DND-41 (cell line): ENCODE measurements around the gene NOL9.
A peak's percentile ranks its signal among the peaks of the same experiment; 100 is the strongest.

Source experiments
- ATAC-seq: fragments of 200-7000 bp; cut with Tn5 transposase; 3 replicates; pipeline ENCODE4 v1.9.1; 2021; ENCODE audit warnings: low read depth; ENCODE audit not compliant: insufficient read depth
- DNase-seq: peaks from one replicate; pipeline ENCODE4 v3.0.0-alpha.2; 2020
- H2AFZ ChIP-seq: 2 replicates; pipeline ENCODE4 v1.6.0; 2012; ENCODE audit warnings: low read depth, low read length
- H3K27ac ChIP-seq: 2 replicates; pipeline ENCODE4 v1.5.1; 2012; ENCODE audit warnings: low read length, inconsistent platforms
- H3K27me3 ChIP-seq: fragments of 200-600 bp; sonication (generic); 2 replicates; pipeline ENCODE4 v1.6.0; 2012; ENCODE audit warnings: low read length, mild to moderate bottlenecking, inconsistent platforms; ENCODE audit not compliant: insufficient read depth, poor library complexity
- H3K36me3 ChIP-seq: 2 replicates; pipeline ENCODE4 v1.5.1; 2012; ENCODE audit warnings: low read length, inconsistent platforms; ENCODE audit not compliant: insufficient read depth
- H3K4me1 ChIP-seq: 2 replicates; pipeline ENCODE4 v1.5.1; 2012; ENCODE audit warnings: mild to moderate bottlenecking, low read length; ENCODE audit not compliant: insufficient read depth
- H3K4me2 ChIP-seq: 2 replicates; pipeline ENCODE4 v1.6.0; 2012; ENCODE audit warnings: mild to moderate bottlenecking, moderate library complexity, low read length, inconsistent platforms; ENCODE audit not compliant: insufficient read depth
- H3K4me3 ChIP-seq, 2 experiments: fragments of 200-600 bp in 1 of 2; shearing (Covaris generic) in 1 of 2; 2 replicates each; pipeline ENCODE4 v1.5.1; 2012 to 2016; ENCODE audit warnings: inconsistent platforms in 2 of 2, low read length in 2 of 2, mild to moderate bottlenecking in 2 of 2, low read depth in 1 of 2, moderate library complexity in 1 of 2
- H3K79me2 ChIP-seq: 2 replicates; pipeline ENCODE4 v1.6.0; 2012; ENCODE audit warnings: low read length, inconsistent platforms; ENCODE audit not compliant: insufficient read depth
- H3K9ac ChIP-seq: 2 replicates; pipeline ENCODE4 v1.6.0; 2012; ENCODE audit warnings: low read depth, mild to moderate bottlenecking, inconsistent platforms, low read length, moderate library complexity
- H3K9me3 ChIP-seq: 2 replicates; pipeline ENCODE4 v1.5.1; 2012; ENCODE audit warnings: low read length, moderate library complexity, mild to moderate bottlenecking, inconsistent platforms; ENCODE audit not compliant: insufficient read depth, severe bottlenecking
- H4K20me1 ChIP-seq: 2 replicates; pipeline ENCODE4 v1.6.0; 2012; ENCODE audit warnings: low read length; ENCODE audit not compliant: insufficient read depth
- CTCF ChIP-seq: IDR thresholded peaks from 2 replicates; pipeline ENCODE4 v1.5.1; 2012; ENCODE audit warnings: borderline replicate concordance, low read length, moderate library complexity, mild to moderate bottlenecking; ENCODE audit not compliant: poor library complexity, severe bottlenecking; ENCODE audit errors: extremely low read depth
- EZH2 ChIP-seq: IDR thresholded peaks from 3 replicates; pipeline ENCODE4 v1.6.1; 2012; ENCODE audit warnings: borderline replicate concordance, low read depth, mild to moderate bottlenecking, moderate library complexity, low read length, inconsistent platforms; ENCODE audit not compliant: severe bottlenecking

Gene NOL9

GRCh38 chr1:6489383-6489765 lies 64.9 kb downstream of the NOL9 start:
- H2AFZ ChIP-seq, result peak overlapping the region; percentile 89
- no peak for TF ChIP-seq CTCF
- TF ChIP-seq EZH2, result no peak
- H3K27me3 ChIP-seq, result no peaks in the 10 kb centered on the region
- no peak for ATAC-seq
- no peaks in the 10 kb centered on the region for H3K9me3 ChIP-seq
- peaks cover 36% of the 10 kb centered on the region for H3K4me1 ChIP-seq
- peaks cover 5% of the 10 kb centered on the region; the same call in 1 of the 2 replicates for H4K20me1 ChIP-seq
- peak overlapping the region; percentile 74; the same call in 1 of the 2 replicates for H3K9ac ChIP-seq
- H3K4me3 ChIP-seq, result peak overlapping the region in 1 of 2 experiments; percentile 86; a peak in 2 of 4 replicates
- H3K4me2 ChIP-seq, result peak overlapping the region; percentile 97
- DNase-seq, result no peak
- no peaks in the 10 kb centered on the region for H3K36me3 ChIP-seq
- no peak overlapping the region for H3K27ac ChIP-seq
- no peaks in the 10 kb centered on the region for H3K79me2 ChIP-seq

DNA sequence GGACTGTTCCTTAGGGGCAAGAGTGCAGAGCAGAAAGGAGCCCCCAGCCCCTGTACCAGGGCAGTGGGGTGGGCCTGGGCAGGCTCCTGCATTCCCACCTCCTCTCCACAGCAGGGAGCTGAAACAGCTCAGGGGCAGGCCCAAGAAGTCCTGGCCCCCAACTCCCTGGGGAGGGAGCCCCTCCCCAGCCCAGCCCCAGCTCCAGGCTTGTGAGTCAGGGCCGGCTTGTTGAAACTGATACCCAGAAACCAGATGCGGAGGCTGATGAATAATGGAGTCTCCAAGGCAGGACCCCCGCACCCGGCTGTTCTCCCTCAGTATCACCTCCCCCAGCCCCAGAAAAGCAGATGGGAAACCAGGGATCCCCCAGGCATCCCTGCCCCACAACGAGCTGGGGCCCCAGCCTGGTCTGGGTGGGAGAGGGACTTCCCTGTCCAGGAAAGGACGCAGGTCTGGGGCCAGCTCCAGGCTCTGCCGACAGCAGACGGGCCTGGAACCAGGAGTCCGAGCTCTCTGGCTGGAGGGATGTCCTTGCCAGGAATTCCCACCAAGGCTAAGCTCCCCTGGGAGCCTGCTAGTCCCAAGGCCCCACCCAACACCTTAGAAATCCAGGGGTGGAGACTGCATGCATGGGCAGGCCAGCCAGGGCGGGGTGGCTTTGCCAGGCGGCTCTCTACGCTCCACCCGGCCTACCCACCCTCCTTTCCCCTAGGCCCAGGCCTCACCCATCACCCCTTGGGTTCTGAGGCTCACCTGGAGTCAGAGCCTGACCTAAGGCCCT lies 65.5 kb downstream of the NOL9 start:
- ATAC-seq (no peak), DNase-seq (no peak)
- Histone ChIP-seq H3K27me3 (no peaks in the 10 kb centered on the region), H3K4me2 (no peak overlapping the region), H3K36me3 (no peaks in the 10 kb centered on the region), H4K20me1 (peaks cover 5% of the 10 kb centered on the region; the same call in 1 of the 2 replicates), H3K4me3 (no peak overlapping the region), H3K27ac (no peak overlapping the region), H3K9ac (peak overlapping the region; percentile 74; the same call in 1 of the 2 replicates), H3K79me2 (no peaks in the 10 kb centered on the region), H3K4me1 (peaks cover 36% of the 10 kb centered on the region), H2AFZ (no peak overlapping the region), H3K9me3 (no peaks in the 10 kb centered on the region)
- no peak for TF ChIP-seq CTCF

GRCh38 chr1:6487804-6488484 lies 66.4 kb downstream of the NOL9 start:
- H3K9ac ChIP-seq, result no peak overlapping the region
- no peak overlapping the region for H2AFZ ChIP-seq
- H3K27me3 ChIP-seq, result no peaks in the 10 kb centered on the region
- DNase-seq, result no peak
- peaks cover 36% of the 10 kb centered on the region for H3K4me1 ChIP-seq
- H4K20me1 ChIP-seq, result peaks cover 5% of the 10 kb centered on the region; the same call in 1 of the 2 replicates
- H3K36me3 ChIP-seq, result no peaks in the 10 kb centered on the region
- H3K4me3 ChIP-seq, result no peak overlapping the region
- H3K27ac ChIP-seq, result no peak overlapping the region
- no peak for ATAC-seq
- no peaks in the 10 kb centered on the region for H3K9me3 ChIP-seq
- no peak overlapping the region for H3K4me2 ChIP-seq
- TF ChIP-seq EZH2 (no peak), CTCF (no peak)
- H3K79me2 ChIP-seq, result no peaks in the 10 kb centered on the region
